ENCODE data around the gene PGR. TPM values are rescaled to one million over a fixed set of nuclear protein-coding genes. Genes with fewer than 3 reads are reported as not detected.

PGR gene
- total RNA-seq, 2 experiments from 2014 or later = not detected

DNA sequence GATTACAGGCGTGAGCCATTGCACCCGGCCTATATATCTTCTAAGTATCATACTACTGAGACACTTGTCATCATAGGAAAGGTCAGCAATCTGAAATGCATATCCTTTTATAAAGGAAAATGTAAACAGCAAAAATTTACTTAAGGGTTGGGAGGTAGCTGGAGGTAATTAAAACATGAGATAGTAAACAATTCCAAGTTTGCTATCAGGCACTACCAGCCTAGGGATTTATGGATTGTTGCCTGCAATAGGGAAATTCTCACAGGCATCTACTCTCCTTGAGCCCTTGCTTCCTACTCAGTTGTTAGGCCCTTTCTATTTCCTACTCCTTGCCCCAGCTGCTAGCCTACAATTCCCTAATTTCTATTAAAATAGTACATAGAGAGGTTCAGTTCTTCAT, 16.1 kb downstream of the PGR start:
- Mint-ChIP-seq H3K27ac (no peak overlapping the region), H3K27me3 (no peaks in the 10 kb centered on the region), H3K4me1 (no peaks in the 10 kb centered on the region), H3K9me3 (peaks cover 8% of the 10 kb centered on the region), H3K36me3 (ENCODE audit: low read depth) (no peaks in the 10 kb centered on the region), H3K4me3 (no peak overlapping the region)
- no peak for DNase-seq
- ChIA-PET POLR2A (no interaction called here), CTCF (no interaction called here)

DNA sequence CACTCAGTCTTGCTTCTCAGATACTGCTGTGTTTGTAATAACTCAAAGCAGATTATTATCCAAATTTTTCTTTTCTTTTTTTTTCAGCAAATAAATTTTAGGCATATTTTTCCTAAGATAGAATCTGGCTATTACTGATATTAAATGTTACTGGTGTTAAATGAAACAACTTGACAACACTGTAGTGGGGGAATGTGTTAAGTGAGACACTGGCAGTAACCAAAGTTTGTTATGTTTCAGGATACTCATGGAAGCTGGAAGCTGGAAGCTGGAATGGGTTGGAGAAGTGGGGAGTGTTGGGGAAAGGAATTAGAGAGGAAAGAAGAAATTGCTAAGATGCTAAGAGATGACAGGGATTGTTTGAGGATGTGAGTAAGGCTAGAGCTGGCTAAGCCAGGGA, 24.9 kb downstream of the PGR start:
- no peak for DNase-seq
- Mint-ChIP-seq H3K36me3 (ENCODE audit: low read depth) (no peaks in the 10 kb centered on the region), H3K4me3 (no peak overlapping the region), H3K9me3 (peaks cover 16% of the 10 kb centered on the region), H3K27me3 (no peaks in the 10 kb centered on the region), H3K27ac (no peak overlapping the region), H3K4me1 (no peaks in the 10 kb centered on the region)
- ChIA-PET CTCF (interaction anchor here (0.6 kb wide), 1 partner anchor 40 kb away, joined by 4 read pairs; no protein-coding TSS in a partner anchor), POLR2A (no interaction called here)

DNA sequence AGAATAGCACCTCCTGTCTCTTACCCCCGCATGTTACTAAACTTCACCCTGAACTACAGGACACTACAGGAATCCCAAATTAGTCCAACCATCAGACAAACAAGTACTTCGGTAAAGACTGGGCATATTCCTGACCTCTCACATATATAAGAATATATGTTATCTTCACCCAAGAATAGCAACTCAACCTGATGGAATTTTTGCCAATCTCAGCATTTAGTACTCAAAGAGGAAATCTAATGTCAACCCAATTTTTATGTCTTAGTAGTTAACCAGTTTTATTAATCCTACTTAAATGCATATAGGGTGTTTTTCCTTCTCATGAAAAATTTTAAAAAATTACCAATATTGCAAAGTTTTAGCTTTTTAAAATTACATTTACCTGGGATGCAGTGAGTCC, 26.2 kb downstream of the PGR start:
- H3K27me3 Mint-ChIP-seq = no peaks in the 10 kb centered on the region
- no peak for DNase-seq
- no peaks in the 10 kb centered on the region for H3K4me1 Mint-ChIP-seq

DNA sequence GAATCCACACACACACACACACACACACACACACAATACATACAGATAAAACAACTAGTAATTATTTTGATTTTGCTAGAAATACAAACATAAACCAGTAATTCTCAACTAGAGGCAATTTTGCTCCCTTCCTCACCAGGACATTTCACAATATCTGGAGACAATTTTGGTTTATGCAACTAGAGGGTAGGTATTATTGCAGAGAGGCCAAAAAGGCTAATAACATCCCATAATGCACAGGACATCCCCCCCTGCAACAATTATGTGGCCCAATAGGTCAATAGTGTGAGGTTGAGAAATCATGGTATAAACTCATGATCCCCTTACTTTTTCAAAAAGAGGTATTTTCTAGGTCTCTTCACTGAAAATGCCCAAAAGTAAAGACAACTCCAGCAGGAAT, 29.0 kb downstream of the PGR start:
- Mint-ChIP-seq H3K36me3 (ENCODE audit: low read depth) (no peaks in the 10 kb centered on the region), H3K27ac (no peak overlapping the region), H3K4me1 (no peaks in the 10 kb centered on the region), H3K27me3 (no peaks in the 10 kb centered on the region), H3K9me3 (peaks cover 13% of the 10 kb centered on the region), H3K4me3 (no peak overlapping the region)
- ChIA-PET CTCF (no interaction called here), POLR2A (no interaction called here)
- DNase-seq = no peak

More for the DNA sequence above, 26.2 kb downstream of the PGR start:
- CTCF ChIA-PET = no interaction called here
- Mint-ChIP-seq H3K27ac (no peak overlapping the region), H3K36me3 (ENCODE audit: low read depth) (no peaks in the 10 kb centered on the region), H3K4me3 (no peak overlapping the region), H3K9me3 (peaks cover 13% of the 10 kb centered on the region)
- POLR2A ChIA-PET = no interaction called here

DNA sequence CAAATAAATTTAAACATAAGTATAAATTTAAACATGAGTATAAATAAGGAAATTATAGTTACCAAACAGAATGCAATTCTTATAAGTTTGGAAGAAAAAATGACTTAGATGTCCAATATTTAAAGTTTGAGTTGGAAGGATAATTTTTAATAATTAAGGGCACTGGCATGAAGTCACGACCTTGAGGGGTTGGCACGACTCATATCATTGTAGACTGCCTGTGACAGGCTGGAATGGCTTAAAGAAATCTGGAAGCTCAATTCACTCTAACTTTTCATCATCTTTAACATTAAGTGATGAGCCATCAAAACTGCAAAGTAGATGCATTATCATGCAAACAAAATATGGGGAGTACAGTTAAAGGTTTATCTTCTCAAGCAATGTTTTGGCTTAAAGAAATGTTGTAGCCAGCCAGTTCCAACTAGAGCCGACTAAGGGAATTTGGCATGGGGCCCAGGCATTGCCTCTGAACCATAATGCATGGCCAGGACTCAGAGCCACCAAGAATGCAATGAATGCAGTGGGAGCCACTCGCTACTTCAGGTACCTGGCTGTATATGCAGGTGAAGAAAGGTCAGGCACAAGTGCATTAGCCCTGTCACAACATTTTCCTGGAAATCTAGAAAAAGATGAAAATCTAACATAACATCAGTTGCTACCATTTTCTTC, 33.4 kb downstream of the PGR start:
- POLR2A ChIA-PET = no interaction called here
- Mint-ChIP-seq H3K36me3 (ENCODE audit: low read depth) (no peaks in the 10 kb centered on the region), H3K4me3 (no peak overlapping the region), H3K27me3 (no peaks in the 10 kb centered on the region), H3K4me1 (no peaks in the 10 kb centered on the region), H3K9me3 (peaks cover 13% of the 10 kb centered on the region), H3K27ac (no peak overlapping the region)
- DNase-seq = no peak
- CTCF ChIA-PET = no interaction called here

DNA sequence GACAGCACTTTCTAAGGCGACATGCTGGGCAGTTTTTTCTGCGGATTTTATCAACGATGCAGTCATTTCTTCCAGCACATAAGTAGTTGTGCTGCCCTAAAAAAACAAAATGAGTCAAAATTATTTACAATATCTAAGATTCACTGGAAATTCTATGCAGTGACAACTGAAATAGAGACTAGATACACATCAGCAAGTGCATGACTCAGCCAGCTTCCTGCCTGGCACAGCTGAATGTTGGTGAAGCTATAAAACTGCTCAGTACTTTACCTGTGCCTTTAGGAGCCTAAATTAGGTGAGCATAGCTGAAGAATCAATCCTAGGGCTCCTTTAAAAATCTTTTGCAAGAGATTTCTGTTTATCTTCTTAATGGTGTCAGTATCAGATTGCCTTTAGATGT, 37.8 kb downstream of the PGR start:
- no peak overlapping the region for H3K27ac Mint-ChIP-seq
- no peak overlapping the region for H3K4me3 Mint-ChIP-seq
- DNase-seq = no peak
- no peaks in the 10 kb centered on the region for H3K4me1 Mint-ChIP-seq
- ChIA-PET POLR2A (no interaction called here), CTCF (no interaction called here)
- H3K36me3 Mint-ChIP-seq (ENCODE audit: low read depth) = no peaks in the 10 kb centered on the region
- H3K9me3 Mint-ChIP-seq = peaks cover 21% of the 10 kb centered on the region
- no peaks in the 10 kb centered on the region for H3K27me3 Mint-ChIP-seq

DNA sequence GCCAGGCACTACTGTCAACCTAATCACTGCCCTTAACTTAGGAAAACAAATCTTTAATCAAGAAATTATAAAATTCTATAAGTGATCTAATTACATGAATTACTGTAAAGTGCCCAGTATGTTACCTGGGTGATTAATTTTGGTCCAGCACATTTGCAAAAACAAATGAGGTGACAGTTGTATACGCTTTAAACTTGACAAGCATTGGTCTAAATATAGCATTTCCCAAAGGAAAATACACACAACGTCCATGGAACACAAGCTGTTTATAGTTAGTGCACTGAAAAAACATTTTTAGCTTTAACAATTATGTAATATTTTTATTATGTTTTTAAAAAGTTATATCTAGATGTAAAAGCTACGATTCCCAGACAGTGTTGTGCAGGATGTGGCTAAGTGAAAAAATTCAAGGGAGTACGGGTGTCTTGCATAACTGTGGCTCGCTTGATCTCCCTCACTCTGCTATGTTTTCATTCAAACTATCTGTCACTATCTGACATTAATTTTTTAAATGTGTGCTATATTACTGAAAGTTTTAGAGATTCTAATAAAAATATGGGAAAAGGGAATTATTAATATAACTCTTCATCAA, 38.8 kb downstream of the PGR start:
- no peaks in the 10 kb centered on the region for H3K36me3 Mint-ChIP-seq (ENCODE audit: low read depth)
- no peak overlapping the region for H3K4me3 Mint-ChIP-seq
- H3K27me3 Mint-ChIP-seq = no peaks in the 10 kb centered on the region
- no peaks in the 10 kb centered on the region for H3K4me1 Mint-ChIP-seq
- DNase-seq = no peak
- ChIA-PET POLR2A (no interaction called here), CTCF (no interaction called here)
- H3K27ac Mint-ChIP-seq = no peak overlapping the region
- peaks cover 16% of the 10 kb centered on the region for H3K9me3 Mint-ChIP-seq

DNA sequence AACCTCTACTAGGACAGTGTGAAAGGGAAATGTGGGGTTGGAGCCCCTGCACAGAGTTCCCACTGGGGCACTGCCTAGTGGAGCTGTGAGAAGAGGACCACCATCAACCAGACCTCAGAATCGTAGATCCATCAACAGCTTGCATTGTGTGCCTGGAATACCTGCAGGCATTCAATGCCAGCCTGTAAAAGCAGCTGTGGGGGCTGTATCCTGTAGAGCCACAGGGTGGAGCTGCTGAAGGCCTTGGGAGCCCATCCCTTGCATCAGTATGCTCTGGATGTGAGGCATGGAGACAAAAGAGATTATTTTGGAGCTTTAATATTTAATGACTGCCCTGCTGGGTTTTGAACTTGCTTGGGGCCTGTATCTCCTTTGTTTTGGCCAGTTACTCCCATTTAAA, 46.3 kb downstream of the PGR start:
- Mint-ChIP-seq H3K9me3 (peaks cover 16% of the 10 kb centered on the region), H3K27me3 (no peaks in the 10 kb centered on the region), H3K27ac (no peak overlapping the region), H3K4me3 (no peak overlapping the region), H3K4me1 (no peaks in the 10 kb centered on the region), H3K36me3 (ENCODE audit: low read depth) (no peaks in the 10 kb centered on the region)
- ChIA-PET CTCF (no interaction called here), POLR2A (no interaction called here)
- no peak for DNase-seq

DNA sequence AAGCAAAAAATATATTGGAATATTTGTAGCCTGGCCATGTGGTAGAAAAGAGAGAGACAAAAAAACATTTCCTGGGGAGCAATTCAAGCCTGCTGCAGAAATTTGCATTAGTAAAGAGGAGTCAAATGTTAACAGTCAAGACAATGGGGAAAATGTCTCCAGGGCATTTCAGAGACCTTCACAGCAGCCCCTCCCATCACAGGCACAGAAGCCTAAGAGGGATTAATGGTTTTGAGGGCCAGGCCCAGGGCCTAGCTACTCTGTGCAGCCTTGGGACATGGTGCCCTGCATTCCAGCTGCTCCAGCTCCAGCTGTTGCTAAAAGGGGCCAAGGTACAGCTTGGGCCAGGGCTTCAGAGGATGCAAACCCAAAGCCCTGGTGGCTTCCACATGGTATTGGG, 46.8 kb downstream of the PGR start:
- no peaks in the 10 kb centered on the region for H3K4me1 Mint-ChIP-seq
- no peaks in the 10 kb centered on the region for H3K27me3 Mint-ChIP-seq
- DNase-seq = no peak
- ChIA-PET CTCF (no interaction called here), POLR2A (no interaction called here)
- H3K4me3 Mint-ChIP-seq = no peak overlapping the region
- H3K36me3 Mint-ChIP-seq (ENCODE audit: low read depth) = no peaks in the 10 kb centered on the region
- H3K9me3 Mint-ChIP-seq = peaks cover 16% of the 10 kb centered on the region
- no peak overlapping the region for H3K27ac Mint-ChIP-seq

DNA sequence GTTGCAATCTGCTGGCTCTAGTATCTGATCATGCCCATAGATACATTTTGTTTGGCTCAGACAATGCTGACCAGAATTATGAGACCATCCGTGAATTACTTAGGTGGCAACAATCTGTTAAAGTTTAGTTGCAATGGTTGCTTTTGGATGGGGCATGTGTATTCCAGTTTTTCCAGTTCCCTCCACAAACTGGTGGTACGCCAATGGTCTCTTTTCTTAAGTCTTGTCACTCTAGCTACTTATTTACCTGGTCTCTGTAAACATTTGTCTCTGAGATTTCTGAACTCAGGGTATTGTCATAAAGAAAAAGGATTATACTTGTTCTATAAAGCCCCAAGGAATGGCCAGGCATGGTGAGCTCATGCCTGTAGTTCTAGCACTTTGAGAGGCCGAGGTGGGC, 65.9 kb downstream of the PGR start:
- no peak overlapping the region for H3K4me3 Mint-ChIP-seq
- H3K9me3 Mint-ChIP-seq = no peaks in the 10 kb centered on the region
- DNase-seq = no peak
- ChIA-PET CTCF (no interaction called here), POLR2A (no interaction called here)
- H3K27me3 Mint-ChIP-seq = no peaks in the 10 kb centered on the region
- H3K4me1 Mint-ChIP-seq = no peaks in the 10 kb centered on the region
- no peak overlapping the region for H3K27ac Mint-ChIP-seq
- no peaks in the 10 kb centered on the region for H3K36me3 Mint-ChIP-seq (ENCODE audit: low read depth)

DNA sequence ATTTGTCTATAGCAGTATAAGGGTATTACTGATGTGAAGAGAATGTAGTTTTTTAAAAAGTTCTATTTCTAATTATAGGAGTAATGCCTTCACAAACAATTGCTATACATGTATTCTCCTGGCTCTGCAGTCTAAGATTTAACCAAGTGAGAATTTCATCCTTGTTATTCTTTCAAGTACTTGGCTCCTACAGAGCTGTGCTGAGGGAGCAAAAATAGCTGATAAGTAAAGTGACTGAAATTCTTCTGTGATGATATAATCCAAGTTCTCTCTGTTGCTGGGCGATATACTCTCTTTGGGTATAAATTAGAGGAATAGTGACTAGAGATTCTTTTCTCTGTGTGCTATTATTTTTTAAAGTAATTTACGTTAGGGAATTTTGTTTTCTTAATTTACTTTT, 68.0 kb downstream of the PGR start:
- ChIA-PET POLR2A (no interaction called here), CTCF (no interaction called here)
- Mint-ChIP-seq H3K27ac (no peak overlapping the region), H3K4me1 (no peaks in the 10 kb centered on the region), H3K9me3 (peaks cover under 1% of the 10 kb centered on the region), H3K36me3 (ENCODE audit: low read depth) (no peaks in the 10 kb centered on the region), H3K27me3 (no peaks in the 10 kb centered on the region), H3K4me3 (no peak overlapping the region)
- DNase-seq = no peak

DNA sequence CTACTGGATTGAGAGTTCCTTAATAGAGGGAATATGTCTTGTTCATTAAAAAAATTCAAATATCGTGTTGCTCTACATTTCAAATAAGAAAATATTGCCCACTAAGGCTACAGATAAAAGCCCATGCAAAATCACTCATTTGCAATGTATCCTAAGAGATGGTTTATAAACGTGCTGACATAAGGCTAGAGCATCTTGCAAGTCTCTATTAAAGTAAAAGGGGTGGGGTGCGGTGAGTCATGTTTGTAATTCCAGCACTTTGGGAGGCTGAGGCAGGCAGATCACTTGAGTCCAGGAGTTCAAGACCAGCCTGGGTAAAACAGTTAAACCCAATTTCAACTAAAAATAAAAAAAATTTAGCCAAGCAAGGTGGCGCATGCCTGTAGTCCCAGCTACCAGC, 70.3 kb downstream of the PGR start:
- no peaks in the 10 kb centered on the region for H3K36me3 Mint-ChIP-seq (ENCODE audit: low read depth)
- ChIA-PET CTCF (no interaction called here), POLR2A (no interaction called here)
- H3K27me3 Mint-ChIP-seq = no peaks in the 10 kb centered on the region
- DNase-seq = no peak
- no peak overlapping the region for H3K27ac Mint-ChIP-seq
- no peak overlapping the region for H3K4me3 Mint-ChIP-seq
- peaks cover 2% of the 10 kb centered on the region for H3K9me3 Mint-ChIP-seq
- no peaks in the 10 kb centered on the region for H3K4me1 Mint-ChIP-seq

DNA sequence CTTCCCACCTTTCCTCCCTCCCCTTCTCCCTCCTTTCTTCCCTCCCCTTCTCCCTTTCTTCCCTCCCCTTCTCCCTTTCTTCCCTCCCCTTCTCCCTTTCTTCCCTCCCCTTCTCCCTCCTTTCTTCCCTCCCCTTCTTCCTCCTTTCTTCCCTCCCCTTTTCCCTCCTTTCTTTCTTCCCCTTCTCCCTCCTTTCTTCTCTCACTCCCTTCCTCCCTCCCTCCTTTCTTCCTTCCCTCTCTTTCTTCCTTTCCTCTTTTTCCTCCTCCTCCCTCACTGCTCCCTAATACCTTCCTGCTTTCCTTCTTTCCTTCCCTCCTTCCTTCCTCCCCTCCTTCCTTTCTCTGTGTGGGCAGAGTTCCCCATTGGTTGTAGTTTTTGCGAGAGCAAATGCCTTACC, 76.1 kb downstream of the PGR start:
- no peak overlapping the region for H3K27ac Mint-ChIP-seq
- H3K9me3 Mint-ChIP-seq = peaks cover 2% of the 10 kb centered on the region
- no peaks in the 10 kb centered on the region for H3K27me3 Mint-ChIP-seq
- DNase-seq = no peak
- ChIA-PET POLR2A (no interaction called here), CTCF (no interaction called here)
- no peak overlapping the region for H3K4me3 Mint-ChIP-seq
- H3K4me1 Mint-ChIP-seq = no peaks in the 10 kb centered on the region
- H3K36me3 Mint-ChIP-seq (ENCODE audit: low read depth) = no peaks in the 10 kb centered on the region

DNA sequence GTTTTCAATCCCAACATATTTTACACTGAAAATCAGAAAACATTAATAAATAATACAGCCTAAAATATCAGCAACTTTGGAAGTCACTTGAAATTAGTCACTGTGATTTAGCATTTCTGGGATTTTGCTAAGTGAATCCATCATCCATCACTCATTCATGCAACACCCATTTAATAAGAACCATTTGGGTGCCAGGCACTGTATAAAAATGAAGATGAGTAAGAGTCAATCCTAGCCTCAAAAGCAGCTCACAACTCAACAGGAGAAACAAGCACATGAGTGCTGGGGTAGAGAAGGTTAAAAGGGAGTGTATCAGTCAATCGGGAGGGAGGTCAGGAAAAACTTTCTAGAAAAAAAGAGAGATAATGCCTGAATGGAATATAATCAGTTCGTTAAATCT, 77.9 kb downstream of the PGR start:
- Mint-ChIP-seq H3K36me3 (ENCODE audit: low read depth) (no peaks in the 10 kb centered on the region), H3K27ac (no peak overlapping the region), H3K4me1 (no peaks in the 10 kb centered on the region), H3K9me3 (peaks cover 2% of the 10 kb centered on the region), H3K4me3 (no peak overlapping the region), H3K27me3 (no peaks in the 10 kb centered on the region)
- CTCF ChIA-PET = no interaction called here
- POLR2A ChIA-PET = no interaction called here
- no peak for DNase-seq
